Ovary (tissue), 3 donors: ENCODE measurements around the gene LHB.

Experiments used
- CTCF ChIP-seq, 3 donors: fragments of 450-650 bp in 2 of 3; fragments of 200-600 bp in 1 of 3; IDR thresholded peaks; one replicate each; pipeline versions ENCODE4 v1.5.1 to v1.8.0; 2016 to 2022; ENCODE audit warnings: antibody characterized with exemption in 3 of 3, mild to moderate bottlenecking in 1 of 3
- POLR2A ChIP-seq: fragments of 450-650 bp; IDR thresholded peaks from one replicate; pipeline ENCODE4 v1.6.1; 2017; ENCODE audit warnings: antibody characterized with exemption, mild to moderate bottlenecking, moderate library complexity
- donor health status: DM: no; HTN: no; CAD: no.

GRCh38 chr19:48969276-48970138 lies 47.4 kb downstream of the LHB start:
- no peak for TF ChIP-seq CTCF (IDR thresholded peaks at IDR 0.05)
- no peak for TF ChIP-seq POLR2A
